HCT116 (cell line): ENCODE results near the gene CHRNA9. TPM values are rescaled to one million over a fixed set of nuclear protein-coding genes. Genes with fewer than 3 reads are reported as not detected.

ENCODE experiments used
- ATAC-seq: fragments of 200-7000 bp; cut with Tn5 transposase; 2 replicates; pipeline ENCODE4 v1.9.1; 2020; ENCODE audit warnings: mild to moderate bottlenecking, moderate library complexity
- BruUV-seq: library from RNA; stranded (reverse); fragments of 400-500 nt; replicated peaks from 2 replicates; lab custom pipeline; 2021; lab: Mats Ljungman, UMichigan
- CTCF ChIA-PET: fragments of 300-600 bp; sonication (Branson Sonifier 250); formaldehyde crosslinking; loops from one replicate; lab custom pipeline; 2021; ENCODE audit warnings: antibody characterized with exemption; lab: Charles Lee
- POLR2A ChIA-PET: fragments of 300-600, 350-600 bp; sonication (Branson Sonifier 250); formaldehyde crosslinking; loops from one replicate; lab custom pipeline; 2021; ENCODE audit warnings: antibody characterized with exemption; lab: Charles Lee
- RAD21 ChIA-PET, 2 experiments: fragments of 300-600 bp; sonication (Branson Sonifier 250); formaldehyde crosslinking; loops; one replicate each; lab custom pipeline; 2023; ENCODE audit warnings: low total read pairs in 2 of 2; ENCODE audit not compliant: uncharacterized antibody in 2 of 2, unreplicated experiment in 2 of 2, low non-redundant PET in 1 of 2; lab: Charles Lee
- DNase-seq: peaks from one replicate; pipeline ENCODE4 v3.0.0-alpha.2; 2010; ENCODE audit warnings: low read depth, low spot score
- H2AFZ ChIP-seq: fragments of 200-600 bp; shearing (Covaris generic), sonication (generic); 2 replicates; pipeline ENCODE4 v1.6.1; 2017; ENCODE audit warnings: low read depth, mixed run types, mixed read lengths, antibody characterized with exemption, low read length; ENCODE audit not compliant: poor library complexity, severe bottlenecking
- H3K27ac ChIP-seq: 2 replicates; pipeline ENCODE4 v1.5.1; 2012; ENCODE audit warnings: low read depth, low read length
- H3K27me3 ChIP-seq: fragments of 200-600 bp; sonication (generic); 2 replicates; pipeline ENCODE4 v1.6.1; 2016; ENCODE audit warnings: mixed run types, low read length, mixed read lengths; ENCODE audit not compliant: insufficient read depth
- H3K36me3 ChIP-seq, 2 experiments: fragments of 200-500 bp in 1 of 2; fragments of 200-600 bp in 1 of 2; sonication (Bioruptor generic) in 1 of 2; sonication (generic) in 1 of 2; 2 replicates each; pipeline versions ENCODE4 v1.5.1 to v1.6.1; 2014 to 2016; ENCODE audit warnings: low read length in 2 of 2, inconsistent platforms in 1 of 2, mixed read lengths in 1 of 2, mixed run types in 1 of 2; ENCODE audit not compliant: insufficient read depth in 2 of 2, control insufficient read depth in 1 of 2
- H3K4me1 ChIP-seq, 2 experiments: fragments of 200-600 bp in 1 of 2; sonication (generic) in 1 of 2; 2 replicates each; pipeline versions ENCODE4 v1.5.1 to v1.6.1; 2012 to 2017; ENCODE audit warnings: low read length in 2 of 2, inconsistent platforms in 1 of 2, mild to moderate bottlenecking in 1 of 2, mixed read lengths in 1 of 2, mixed run types in 1 of 2, moderate library complexity in 1 of 2; ENCODE audit not compliant: insufficient read depth in 2 of 2, control insufficient read depth in 1 of 2
- H3K4me2 ChIP-seq: fragments of 200-600 bp; sonication (generic); 2 replicates; pipeline ENCODE4 v1.6.1; 2017; ENCODE audit warnings: mixed run types, low read length, mixed read lengths
- H3K4me3 ChIP-seq, 2 experiments: fragments of 200-600 bp in 1 of 2; sonication (generic) in 1 of 2; replicated peaks in 1 of 2; 2 replicates each; pipeline ENCODE4 v1.5.1; 2011 to 2016; ENCODE audit warnings: low read length in 2 of 2, control low read depth in 1 of 2, low read depth in 1 of 2, mild to moderate bottlenecking in 1 of 2, mixed read lengths in 1 of 2, mixed run types in 1 of 2
- H3K79me2 ChIP-seq: fragments of 200-600 bp; sonication (generic); 2 replicates; pipeline ENCODE4 v1.6.1; 2017; ENCODE audit warnings: mild to moderate bottlenecking, mixed run types, low read length, moderate library complexity, mixed read lengths; ENCODE audit not compliant: insufficient read depth
- H3K9ac ChIP-seq: fragments of 200-600 bp; sonication (generic); 2 replicates; pipeline ENCODE4 v1.6.1; 2016; ENCODE audit warnings: low read length, mixed read lengths
- H3K9me2 ChIP-seq: fragments of 200-600 bp; sonication (generic), shearing (Covaris generic); 2 replicates; pipeline ENCODE4 v1.6.1; 2017; ENCODE audit warnings: mixed run types, mild to moderate bottlenecking, moderate library complexity; ENCODE audit not compliant: insufficient read depth
- H3K9me3 ChIP-seq, 2 experiments: fragments of 200-500 bp in 1 of 2; fragments of 200-600 bp in 1 of 2; sonication (Bioruptor generic) in 1 of 2; sonication (generic) in 1 of 2; 2 replicates each; pipeline ENCODE4 v1.6.1; 2014 to 2017; ENCODE audit warnings: low read length in 2 of 2, mixed read lengths in 2 of 2, inconsistent platforms in 1 of 2, low read depth in 1 of 2, mild to moderate bottlenecking in 1 of 2, mixed run types in 1 of 2, moderate library complexity in 1 of 2; ENCODE audit not compliant: control insufficient read depth in 1 of 2, insufficient read depth in 1 of 2
- H4K20me1 ChIP-seq: fragments of 200-600 bp; sonication (generic), shearing (Covaris generic); 2 replicates; pipeline ENCODE4 v1.6.1; 2017; ENCODE audit warnings: mixed run types, mild to moderate bottlenecking, moderate library complexity; ENCODE audit not compliant: insufficient read depth
- RAD21 ChIP-seq: IDR thresholded peaks from 2 replicates; pipeline ENCODE4 v1.6.1; 2012; ENCODE audit warnings: low read depth, mild to moderate bottlenecking
- ZFX ChIP-seq: fragments of 450-650 bp; IDR thresholded peaks from 2 replicates; pipeline ENCODE4 v1.6.1; 2017
- intact Hi-C: fragments of 100-400 bp; cut with micrococcal nuclease; formaldehyde crosslinking; loops from 2 replicates; pipeline ENCODE4 v1.10.0; 2022
- total RNA-seq: library from RNA; stranded (reverse); gene quantifications from one replicate; pipeline ENCODE4 v1.2.1, GENCODE V29; 2021; ENCODE audit not compliant: unreplicated experiment
- TF ChIP-seq, protein P1 (sequence below), 3 experiments: fragments of 200-600 bp in 1 of 3; sonication (generic) in 1 of 3; IDR thresholded peaks in 2 of 3; conservative IDR thresholded peaks in 1 of 3; 2 replicates each; pipeline ENCODE4 v1.5.1; 2012 to 2017; ENCODE audit warnings: low read depth in 2 of 3, low read length in 2 of 3, antibody characterized with exemption in 1 of 3, borderline replicate concordance in 1 of 3, control low read depth in 1 of 3, mild to moderate bottlenecking in 1 of 3, mixed read lengths in 1 of 3, mixed run types in 1 of 3, moderate library complexity in 1 of 3; ENCODE audit not compliant: insufficient read depth in 1 of 3

Gene CHRNA9
- total RNA-seq, 1 experiment from 2014 or later, result not detected

DNA sequence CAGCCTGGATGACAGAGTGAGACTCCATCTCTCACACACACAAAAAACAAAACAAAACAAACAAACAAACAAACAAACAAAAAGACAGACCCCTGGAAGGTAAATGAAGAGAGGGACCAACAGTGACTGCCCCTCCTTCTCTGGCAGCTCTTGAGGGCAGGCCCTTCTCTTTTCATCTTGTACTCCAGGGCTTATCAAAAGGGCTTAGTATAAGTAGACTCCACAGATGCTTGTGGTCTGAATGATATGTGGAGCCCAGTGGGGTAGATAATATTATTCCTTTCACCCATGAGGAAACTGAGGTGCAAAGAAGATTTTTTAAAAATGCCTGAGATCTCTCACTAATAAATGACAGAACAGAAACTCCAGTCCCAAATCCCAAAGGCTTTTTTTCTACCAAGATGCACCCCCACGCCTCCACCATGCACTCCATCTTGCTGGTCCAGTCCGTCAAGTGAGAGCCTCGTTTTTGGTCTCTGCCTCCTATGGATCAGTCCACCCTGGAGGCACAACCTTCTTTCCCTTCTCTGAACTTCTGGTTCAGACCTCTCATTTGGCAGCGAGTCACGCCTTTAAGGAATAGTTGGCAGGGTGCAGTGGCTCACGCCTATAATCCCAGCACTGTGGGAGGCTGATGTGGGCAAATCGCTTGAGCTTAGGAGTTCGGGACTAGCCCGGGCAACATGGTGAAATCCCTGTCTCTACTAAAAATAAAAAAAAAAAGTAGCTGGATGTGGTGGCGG, 17.0 kb upstream of the CHRNA9 start:
- H2AFZ ChIP-seq, result peak overlapping the region; percentile 56
- POLR2A ChIA-PET, result interaction anchor here (0.6 to 1.9 kb wide), 5 partner anchors 8 to 302 kb away, joined by 4 to 17 read pairs (median 5); partner anchors contain the start of genes CHRNA9 and N4BP2

More for the DNA sequence above, 17.0 kb upstream of the CHRNA9 start:
- Histone ChIP-seq H3K79me2 (no peaks in the 10 kb centered on the region), H3K9me2 (no peaks in the 10 kb centered on the region), H3K4me3 (no peak overlapping the region), H3K27me3 (no peaks in the 10 kb centered on the region), H3K27ac (no peak overlapping the region), H4K20me1 (no peaks in the 10 kb centered on the region), H3K4me2 (no peak overlapping the region), H3K9ac (no peak overlapping the region), H3K9me3 (no peaks in the 10 kb centered on the region), H3K4me1 (peaks cover 11 to 28% of the 10 kb centered on the region in 2 experiments; a peak in 3 of 4 replicates), H3K36me3 (no peaks in the 10 kb centered on the region)
- ChIA-PET CTCF (interaction anchor here (0.5 to 2.7 kb wide), 13 partner anchors 8 to 637 kb away, joined by 3 to 37 read pairs (median 5); partner anchors contain the start of genes CHRNA9 and N4BP2), RAD21 (interaction anchor here (1.0 to 1.1 kb wide), 2 partner anchors 261 to 262 kb away, joined by 3 read pairs; partner anchors contain the start of gene N4BP2 (in 1 of the 2))
- intact Hi-C loops, result loop anchor here (5.0 to 10.0 kb wide), 2 partner anchors 237 to 501 kb away; no protein-coding TSS in a partner anchor
- ATAC-seq, result no peak
- no peak for DNase-seq
- BruUV-seq, result no TSS peak
- TF ChIP-seq ZFX, result no peak
- TF ChIP-seq RAD21, result no peak
- TF ChIP-seq, protein P1, sequence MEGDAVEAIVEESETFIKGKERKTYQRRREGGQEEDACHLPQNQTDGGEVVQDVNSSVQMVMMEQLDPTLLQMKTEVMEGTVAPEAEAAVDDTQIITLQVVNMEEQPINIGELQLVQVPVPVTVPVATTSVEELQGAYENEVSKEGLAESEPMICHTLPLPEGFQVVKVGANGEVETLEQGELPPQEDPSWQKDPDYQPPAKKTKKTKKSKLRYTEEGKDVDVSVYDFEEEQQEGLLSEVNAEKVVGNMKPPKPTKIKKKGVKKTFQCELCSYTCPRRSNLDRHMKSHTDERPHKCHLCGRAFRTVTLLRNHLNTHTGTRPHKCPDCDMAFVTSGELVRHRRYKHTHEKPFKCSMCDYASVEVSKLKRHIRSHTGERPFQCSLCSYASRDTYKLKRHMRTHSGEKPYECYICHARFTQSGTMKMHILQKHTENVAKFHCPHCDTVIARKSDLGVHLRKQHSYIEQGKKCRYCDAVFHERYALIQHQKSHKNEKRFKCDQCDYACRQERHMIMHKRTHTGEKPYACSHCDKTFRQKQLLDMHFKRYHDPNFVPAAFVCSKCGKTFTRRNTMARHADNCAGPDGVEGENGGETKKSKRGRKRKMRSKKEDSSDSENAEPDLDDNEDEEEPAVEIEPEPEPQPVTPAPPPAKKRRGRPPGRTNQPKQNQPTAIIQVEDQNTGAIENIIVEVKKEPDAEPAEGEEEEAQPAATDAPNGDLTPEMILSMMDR (IDR thresholded peaks at IDR 0.05 in 2 of 3, conservative IDR thresholded peaks at IDR 0.05 in 1 of 3; ENCODE audit: borderline replicate concordance in 1 of 3, insufficient read depth in 1 of 3, low read depth in 2 of 3, low read length in 2 of 3), result no peak
- TF ChIP-seq, all 23 proteins: peak for 0
